ENCODE measurements around the gene GRAMD1B. TPM values are rescaled to one million over a fixed set of nuclear protein-coding genes. Genes with fewer than 3 reads are reported as not detected.

The GRAMD1B gene
- total RNA-seq, 4 donors from 2014 or later = 0.08 to 0.64 (median 0.42) TPM

DNA sequence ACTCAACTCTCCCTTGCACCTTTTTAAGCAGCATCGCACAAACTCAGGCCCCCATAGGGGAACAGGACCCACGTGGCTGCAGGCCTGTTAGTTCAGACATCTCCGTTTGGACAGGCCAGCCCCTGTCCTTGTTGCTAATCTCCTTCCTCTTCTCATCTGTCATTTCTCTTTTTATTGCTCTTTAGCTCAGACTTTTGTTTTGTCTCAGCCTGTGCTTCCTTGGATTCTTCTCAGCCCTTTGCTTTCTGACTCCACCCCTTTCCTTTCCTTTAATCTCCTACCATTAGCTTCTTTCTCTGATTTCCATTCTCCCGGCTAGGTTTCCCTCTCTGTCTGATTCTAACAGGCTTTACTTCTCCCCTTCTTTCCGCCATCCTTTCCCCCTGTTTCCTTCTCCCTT, 155.6 kb downstream of the GRAMD1B start:
- Histone ChIP-seq H3K9me3 (no peaks in the 10 kb centered on the region), H3K36me3 (no peaks in the 10 kb centered on the region), H3K4me1 (peaks cover 3% of the 10 kb centered on the region), H3K4me3 (no peak overlapping the region), H3K27ac (no peak overlapping the region), H3K27me3 (peaks cover 11% of the 10 kb centered on the region)
- WGBS = 40% methylated on average over 5 of the region's 5 CpGs
- TF ChIP-seq POLR2A (IDR thresholded peaks at IDR 0.05) (no peak), POLR2AphosphoS5 (IDR thresholded peaks at IDR 0.05) (no peak)
- no peak for DNase-seq (ENCODE audit: low spot score in 2 of 2)

DNA sequence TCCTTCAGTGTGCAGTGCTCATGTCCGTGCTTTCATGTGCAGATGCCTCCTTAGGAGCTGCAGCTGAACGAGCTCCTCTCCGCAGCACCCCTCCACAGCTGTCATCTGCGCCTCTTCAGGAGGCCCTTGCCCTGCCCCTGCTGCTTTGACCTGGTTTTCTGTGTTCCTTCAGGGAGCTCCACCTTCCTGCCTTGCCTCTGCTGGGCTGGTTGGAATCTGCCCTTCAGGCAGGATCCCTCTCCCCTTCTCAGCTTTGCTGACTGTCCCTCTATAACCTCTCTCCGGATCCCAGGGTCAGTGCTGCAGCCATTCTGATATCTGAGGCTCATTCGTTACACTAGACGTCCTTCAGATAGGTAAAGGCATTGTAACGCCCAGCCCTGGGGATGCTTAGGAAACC, 156.5 kb downstream of the GRAMD1B start:
- H3K4me1 ChIP-seq = no peaks in the 10 kb centered on the region
- H3K27ac ChIP-seq = no peak overlapping the region
- 85% methylated on average over 8 of the region's 8 CpGs for WGBS

DNA sequence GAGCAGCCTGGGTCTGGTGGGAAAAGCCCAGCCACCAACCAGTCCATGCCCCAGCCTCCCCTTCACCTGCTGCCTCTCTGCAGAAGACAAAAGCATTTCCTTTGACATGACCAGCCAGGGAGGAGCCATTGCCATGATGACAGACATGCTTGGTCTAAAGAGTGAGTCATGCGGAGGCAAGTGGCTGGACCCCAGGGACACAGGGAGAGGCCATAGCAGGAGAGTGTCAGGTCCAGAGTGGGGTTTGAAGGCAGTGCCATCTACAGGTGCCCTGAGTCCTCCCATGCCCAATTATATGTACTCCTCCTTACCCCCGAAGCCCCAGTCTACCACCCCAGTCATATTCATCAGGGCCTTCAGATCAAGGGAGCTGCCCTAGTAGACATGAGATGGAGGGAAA, 157.0 kb downstream of the GRAMD1B start:
- no peaks in the 10 kb centered on the region for H3K27me3 ChIP-seq
- no peak for DNase-seq (ENCODE audit: low spot score in 2 of 2)
- no peaks in the 10 kb centered on the region for H3K4me1 ChIP-seq
- no peaks in the 10 kb centered on the region for H3K9me3 ChIP-seq
- no peaks in the 10 kb centered on the region for H3K36me3 ChIP-seq
- H3K27ac ChIP-seq = no peak overlapping the region
- TF ChIP-seq POLR2AphosphoS5 (IDR thresholded peaks at IDR 0.05) = no peak
- no peak for TF ChIP-seq POLR2A (IDR thresholded peaks at IDR 0.05)
- TF ChIP-seq, protein P1, sequence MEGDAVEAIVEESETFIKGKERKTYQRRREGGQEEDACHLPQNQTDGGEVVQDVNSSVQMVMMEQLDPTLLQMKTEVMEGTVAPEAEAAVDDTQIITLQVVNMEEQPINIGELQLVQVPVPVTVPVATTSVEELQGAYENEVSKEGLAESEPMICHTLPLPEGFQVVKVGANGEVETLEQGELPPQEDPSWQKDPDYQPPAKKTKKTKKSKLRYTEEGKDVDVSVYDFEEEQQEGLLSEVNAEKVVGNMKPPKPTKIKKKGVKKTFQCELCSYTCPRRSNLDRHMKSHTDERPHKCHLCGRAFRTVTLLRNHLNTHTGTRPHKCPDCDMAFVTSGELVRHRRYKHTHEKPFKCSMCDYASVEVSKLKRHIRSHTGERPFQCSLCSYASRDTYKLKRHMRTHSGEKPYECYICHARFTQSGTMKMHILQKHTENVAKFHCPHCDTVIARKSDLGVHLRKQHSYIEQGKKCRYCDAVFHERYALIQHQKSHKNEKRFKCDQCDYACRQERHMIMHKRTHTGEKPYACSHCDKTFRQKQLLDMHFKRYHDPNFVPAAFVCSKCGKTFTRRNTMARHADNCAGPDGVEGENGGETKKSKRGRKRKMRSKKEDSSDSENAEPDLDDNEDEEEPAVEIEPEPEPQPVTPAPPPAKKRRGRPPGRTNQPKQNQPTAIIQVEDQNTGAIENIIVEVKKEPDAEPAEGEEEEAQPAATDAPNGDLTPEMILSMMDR (IDR thresholded peaks at IDR 0.05) = no peak
- TF ChIP-seq EP300 (IDR thresholded peaks at IDR 0.05) = no peak
- WGBS = 100% methylated on average over 2 of the region's 2 CpGs
- H3K4me3 ChIP-seq = no peak overlapping the region

More for the DNA sequence above, 156.5 kb downstream of the GRAMD1B start:
- TF ChIP-seq POLR2A (IDR thresholded peaks at IDR 0.05) (no peak), EP300 (IDR thresholded peaks at IDR 0.05) (no peak), POLR2AphosphoS5 (IDR thresholded peaks at IDR 0.05) (no peak)
- TF ChIP-seq, protein P1 (IDR thresholded peaks at IDR 0.05) = no peak
- no peak overlapping the region for H3K4me3 ChIP-seq
- peaks cover 4% of the 10 kb centered on the region for H3K27me3 ChIP-seq
- no peak for DNase-seq (ENCODE audit: low spot score in 2 of 2)
- no peaks in the 10 kb centered on the region for H3K9me3 ChIP-seq
- no peaks in the 10 kb centered on the region for H3K36me3 ChIP-seq

DNA sequence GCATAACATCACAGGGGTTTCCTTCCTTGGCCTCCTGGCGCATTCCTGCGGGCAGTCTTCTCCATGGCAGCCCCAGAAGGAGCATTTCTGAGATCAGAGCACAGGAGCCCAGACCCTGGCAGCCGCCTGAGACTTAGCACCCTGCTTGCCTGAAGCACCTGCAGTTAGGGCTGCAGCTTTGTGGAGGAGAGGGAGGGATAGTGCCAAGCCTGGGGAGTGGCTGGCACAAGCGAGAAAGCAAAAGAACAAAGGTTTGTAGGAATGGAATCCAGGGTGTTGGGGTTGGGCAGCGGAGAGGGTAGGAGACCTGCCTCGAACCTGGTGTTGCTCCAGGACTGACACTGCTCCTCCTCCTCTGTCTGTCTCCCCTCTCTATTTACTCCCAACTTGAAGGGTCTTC, 157.5 kb downstream of the GRAMD1B start:
- Histone ChIP-seq H3K27ac (no peak overlapping the region), H3K36me3 (no peaks in the 10 kb centered on the region), H3K4me3 (no peak overlapping the region), H3K27me3 (no peaks in the 10 kb centered on the region), H3K4me1 (no peaks in the 10 kb centered on the region), H3K9me3 (no peaks in the 10 kb centered on the region)
- WGBS = 83% methylated on average over 6 of the region's 6 CpGs
- no peak for DNase-seq (ENCODE audit: low spot score in 2 of 2)
- TF ChIP-seq POLR2A (IDR thresholded peaks at IDR 0.05) = no peak
- TF ChIP-seq POLR2AphosphoS5 (IDR thresholded peaks at IDR 0.05) = no peak
- no peak for TF ChIP-seq EP300 (IDR thresholded peaks at IDR 0.05)
- TF ChIP-seq, protein P1 (IDR thresholded peaks at IDR 0.05) = no peak

DNA sequence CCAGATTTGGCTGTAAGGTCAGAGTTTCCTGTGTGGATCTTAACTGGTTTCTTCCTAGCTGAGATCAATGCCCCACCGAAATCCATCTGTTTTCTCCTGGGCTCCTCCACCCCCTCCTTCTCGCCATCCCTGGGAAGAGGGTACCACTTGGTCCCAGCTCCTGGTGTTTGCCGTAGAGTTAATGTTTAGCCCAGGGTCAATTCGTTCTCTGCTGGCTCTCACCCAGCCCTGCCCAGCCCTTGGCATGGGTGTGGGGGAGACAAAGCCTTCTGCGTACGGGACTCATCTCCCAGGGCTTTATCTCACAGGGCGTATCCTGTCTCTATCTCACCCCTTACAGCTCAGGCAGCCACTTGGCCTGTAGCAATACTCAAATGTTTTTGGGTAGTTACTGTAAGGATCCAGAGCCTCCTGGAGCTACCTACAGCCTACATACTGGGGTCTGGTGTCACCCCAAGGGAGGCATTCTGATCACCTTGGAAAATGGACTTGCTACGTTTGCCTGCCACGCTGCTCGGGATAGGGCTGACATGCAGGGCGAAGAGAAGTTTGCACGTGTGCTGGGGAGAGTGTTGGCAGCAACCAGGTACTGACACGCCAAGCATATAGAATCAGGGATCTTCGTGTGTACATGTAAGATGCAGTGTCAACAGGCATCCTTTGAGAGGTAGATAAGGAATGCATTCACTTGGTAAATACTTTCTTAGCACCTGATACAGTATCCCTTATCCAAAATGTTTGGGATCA, 158.2 kb downstream of the GRAMD1B start:
- Histone ChIP-seq H3K36me3 (no peaks in the 10 kb centered on the region), H3K27me3 (no peaks in the 10 kb centered on the region), H3K4me3 (no peak overlapping the region), H3K4me1 (no peaks in the 10 kb centered on the region), H3K27ac (no peak overlapping the region), H3K9me3 (no peaks in the 10 kb centered on the region)
- no peak for DNase-seq (ENCODE audit: low spot score in 2 of 2)
- 63% methylated on average over 14 of the region's 14 CpGs for WGBS
- TF ChIP-seq POLR2AphosphoS5 (IDR thresholded peaks at IDR 0.05) (no peak), EP300 (IDR thresholded peaks at IDR 0.05) (no peak), POLR2A (IDR thresholded peaks at IDR 0.05) (no peak)
- TF ChIP-seq, protein P1 (IDR thresholded peaks at IDR 0.05) = no peak

All from suprapubic skin (tissue), 4 donors.